Subcutaneous abdominal adipose tissue (tissue), 5 donors: ENCODE results near the gene IL2RA.

ENCODE experiments used
- H3K27ac ChIP-seq: one replicate; pipeline ENCODE4 v1.7.0; 2013; ENCODE audit warnings: low read depth, mild to moderate bottlenecking, inconsistent platforms, low read length, moderate library complexity
- H3K27me3 ChIP-seq, 5 donors: one replicate each; pipeline ENCODE4 v1.7.0; 2013; ENCODE audit warnings: low read length in 5 of 5, inconsistent platforms in 1 of 5; ENCODE audit not compliant: control insufficient read depth in 5 of 5, insufficient read depth in 4 of 5
- H3K36me3 ChIP-seq, 5 donors: one replicate each; pipeline ENCODE4 v1.7.0; 2013; ENCODE audit warnings: low read length in 5 of 5; ENCODE audit not compliant: control insufficient read depth in 5 of 5, insufficient read depth in 5 of 5
- H3K4me1 ChIP-seq, 5 donors: one replicate each; pipeline ENCODE4 v1.7.0; 2013; ENCODE audit warnings: low read length in 5 of 5, mild to moderate bottlenecking in 3 of 5, moderate library complexity in 1 of 5; ENCODE audit not compliant: control insufficient read depth in 5 of 5, insufficient read depth in 5 of 5
- H3K4me3 ChIP-seq, 5 donors: one replicate each; pipeline ENCODE4 v1.7.0; 2013; ENCODE audit warnings: low read length in 5 of 5, low read depth in 1 of 5
- H3K9ac ChIP-seq, 5 donors: one replicate each; pipeline ENCODE4 v1.7.0; 2013; ENCODE audit warnings: low read length in 5 of 5, mild to moderate bottlenecking in 4 of 5, moderate library complexity in 3 of 5
- H3K9me3 ChIP-seq, 5 donors: one replicate each; pipeline ENCODE4 v1.7.0; 2013; ENCODE audit warnings: low read length in 5 of 5; ENCODE audit not compliant: control insufficient read depth in 5 of 5
- donor health status: healthy.
- donor health status: healthy.
- donor health status: healthy.
- donor health status: healthy.
- donor health status: healthy.

Gene IL2RA

DNA sequence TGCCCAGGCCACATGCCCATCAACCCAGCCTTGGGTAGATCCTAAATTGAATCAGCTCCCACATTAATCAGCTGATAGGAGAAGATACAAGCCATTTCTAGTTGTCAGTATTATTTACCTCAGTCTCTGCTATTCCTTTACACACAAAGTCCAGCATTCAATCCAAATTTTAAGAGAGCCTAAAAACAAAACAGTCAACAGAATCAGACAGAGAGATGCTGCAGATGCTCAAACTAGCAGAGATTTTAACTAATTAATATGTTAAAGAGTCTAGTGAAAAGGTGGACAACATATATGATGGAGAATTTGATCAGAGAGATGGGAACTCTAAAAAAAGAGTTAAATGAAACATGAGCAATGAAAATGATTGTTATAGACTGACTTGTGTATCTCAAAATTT is 70.5 kb downstream of the IL2RA start:
- H3K9ac ChIP-seq: no peak overlapping the region
- H3K4me3 ChIP-seq: no peak overlapping the region
- peaks cover 0 to 7% (median 5%) of the 10 kb centered on the region in 5 donors for H3K4me1 ChIP-seq
- H3K27ac ChIP-seq: no peak overlapping the region
- H3K27me3 ChIP-seq: no peaks in the 10 kb centered on the region
- peaks cover 0 to 3% (median 0%) of the 10 kb centered on the region in 5 donors for H3K36me3 ChIP-seq
- H3K9me3 ChIP-seq: peaks cover 6 to 15% (median 11%) of the 10 kb centered on the region in 5 donors

DNA sequence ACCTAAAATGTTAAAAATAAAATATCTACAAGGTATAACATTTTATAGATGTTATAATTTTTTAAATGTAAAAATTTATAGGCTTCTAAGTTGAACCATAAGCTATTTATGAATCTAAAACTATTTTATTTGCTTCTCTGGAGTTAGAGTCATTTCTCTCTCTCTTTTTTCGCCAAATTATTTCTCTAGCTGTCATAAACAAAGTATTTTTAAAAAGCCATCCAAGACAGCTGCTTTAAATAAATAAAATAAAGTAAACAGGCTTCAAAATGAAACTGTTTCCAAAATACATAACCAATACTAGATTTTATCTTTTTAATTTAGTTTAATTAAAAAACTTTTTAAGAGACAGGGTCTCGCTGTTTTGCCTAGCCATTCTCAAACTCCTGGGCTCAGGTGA is 72.4 kb downstream of the IL2RA start:
- Histone ChIP-seq H3K9me3 (peaks cover 6 to 15% (median 11%) of the 10 kb centered on the region in 5 donors), H3K27me3 (no peaks in the 10 kb centered on the region), H3K36me3 (peaks cover 0 to 3% (median 0%) of the 10 kb centered on the region in 5 donors), H3K27ac (no peak overlapping the region), H3K9ac (no peak overlapping the region), H3K4me3 (no peak overlapping the region), H3K4me1 (peaks cover 0 to 15% (median 8%) of the 10 kb centered on the region in 5 donors)

DNA sequence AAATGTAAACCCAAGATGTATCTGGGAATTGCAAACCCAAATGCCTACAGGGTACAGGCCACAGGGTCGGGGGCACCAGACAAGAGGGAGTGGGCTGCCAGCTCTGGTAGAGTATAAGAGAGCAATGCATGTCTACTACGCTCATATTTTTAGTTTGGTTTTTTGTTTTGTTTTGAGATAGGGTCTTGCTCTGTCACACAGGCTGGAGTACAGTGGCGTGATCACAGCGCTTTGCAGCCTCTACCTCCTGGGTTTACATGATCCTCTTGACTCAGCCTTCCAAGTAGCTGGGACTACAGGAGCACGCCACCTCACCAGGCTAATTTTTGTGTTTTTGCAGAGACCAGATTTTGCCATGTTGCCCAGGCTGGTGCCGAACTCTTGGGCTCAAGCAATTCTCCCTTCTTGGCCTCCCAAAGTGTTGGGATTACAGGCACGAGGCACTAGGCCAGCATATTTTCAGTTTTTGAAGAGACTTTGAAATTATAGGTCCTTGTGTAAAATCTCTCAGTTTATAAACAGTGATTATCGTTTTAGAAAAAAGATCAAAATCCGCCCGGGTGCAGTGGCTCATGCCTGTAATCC is 73.7 kb downstream of the IL2RA start:
- Histone ChIP-seq H3K27me3 (no peaks in the 10 kb centered on the region), H3K4me1 (peaks cover 0 to 15% (median 8%) of the 10 kb centered on the region in 5 donors), H3K9me3 (peaks cover 6 to 15% (median 11%) of the 10 kb centered on the region in 5 donors), H3K9ac (no peak overlapping the region), H3K27ac (no peak overlapping the region), H3K36me3 (peaks cover 0 to 3% (median 0%) of the 10 kb centered on the region in 5 donors), H3K4me3 (no peak overlapping the region)

- peaks cover 0 to 15% (median 8%) of the 10 kb centered on the region in 5 donors for H3K4me1 ChIP-seq
- no peak overlapping the region for H3K27ac ChIP-seq
- peaks cover 0 to 3% (median 0%) of the 10 kb centered on the region in 5 donors for H3K36me3 ChIP-seq
- H3K4me3 ChIP-seq: no peak overlapping the region
- peaks cover 6 to 15% (median 11%) of the 10 kb centered on the region in 5 donors for H3K9me3 ChIP-seq
- H3K9ac ChIP-seq: no peak overlapping the region
- no peaks in the 10 kb centered on the region for H3K27me3 ChIP-seq
Measured at GRCh38 chr10:5987747-5988146, 74.4 kb downstream of the IL2RA start.

DNA sequence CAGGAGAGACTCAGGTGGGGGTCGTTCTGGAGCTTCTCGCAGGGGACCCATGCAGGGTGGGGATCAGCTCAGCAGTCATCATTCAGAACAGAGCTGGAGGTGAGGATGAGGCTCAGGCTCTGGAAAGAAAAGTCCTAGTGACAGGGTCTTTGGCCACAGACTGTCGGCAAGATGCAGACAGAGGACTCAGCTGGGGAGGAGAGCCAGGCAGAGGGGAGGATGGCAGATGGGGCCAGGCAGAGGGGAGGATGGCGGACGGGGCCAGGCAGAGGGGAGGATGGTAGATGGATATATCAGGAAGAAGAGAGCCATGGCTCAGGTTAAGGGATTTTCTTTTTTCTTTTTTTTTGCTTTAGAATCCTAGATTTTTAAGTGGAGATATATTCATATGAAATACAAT is 77.1 kb downstream of the IL2RA start:
- H3K4me1 ChIP-seq: peaks cover 0 to 15% (median 8%) of the 10 kb centered on the region in 5 donors
- H3K9me3 ChIP-seq: no peaks in the 10 kb centered on the region
- H3K4me3 ChIP-seq: no peak overlapping the region
- no peak overlapping the region for H3K27ac ChIP-seq
- no peaks in the 10 kb centered on the region for H3K36me3 ChIP-seq
- H3K27me3 ChIP-seq: no peaks in the 10 kb centered on the region
- no peak overlapping the region for H3K9ac ChIP-seq

- Histone ChIP-seq H3K9me3 (no peaks in the 10 kb centered on the region), H3K4me3 (no peak overlapping the region), H3K36me3 (no peaks in the 10 kb centered on the region), H3K9ac (no peak overlapping the region), H3K27ac (no peak overlapping the region), H3K27me3 (no peaks in the 10 kb centered on the region), H3K4me1 (peaks cover 0 to 15% (median 8%) of the 10 kb centered on the region in 5 donors)
Measured at GRCh38 chr10:5983774-5984173, 78.4 kb downstream of the IL2RA start.

DNA sequence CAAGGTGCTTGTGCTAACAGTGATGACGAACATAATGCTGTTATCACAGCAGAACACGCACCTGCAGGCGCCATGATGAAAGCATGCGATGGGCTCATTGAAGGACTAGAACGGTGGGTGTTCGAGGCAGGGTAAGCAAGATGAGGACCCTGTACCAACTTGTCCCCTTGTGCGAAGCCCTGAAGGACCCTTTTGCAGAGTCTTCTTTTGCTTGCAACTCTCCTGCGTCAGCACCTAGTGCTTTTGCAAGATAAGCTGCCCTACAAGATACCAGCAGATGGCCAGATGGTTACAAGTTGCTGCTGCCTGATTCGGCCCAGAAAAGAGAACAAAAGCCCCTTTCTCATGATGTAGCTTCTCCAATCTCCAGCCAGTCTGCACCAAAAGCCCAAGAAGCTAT is 80.6 kb downstream of the IL2RA start:
- Histone ChIP-seq H3K4me1 (peaks cover 0 to 24% (median 16%) of the 10 kb centered on the region in 5 donors), H3K4me3 (no peak overlapping the region), H3K9ac (no peak overlapping the region), H3K27me3 (no peaks in the 10 kb centered on the region), H3K27ac (no peak overlapping the region), H3K9me3 (no peaks in the 10 kb centered on the region), H3K36me3 (no peaks in the 10 kb centered on the region)

GRCh38 chr10:5978230-5978489 is 84.0 kb downstream of the IL2RA start:
- peak overlapping the region; percentile 88 for H3K27ac ChIP-seq
- H3K9me3 ChIP-seq: no peaks in the 10 kb centered on the region
- H3K27me3 ChIP-seq: no peaks in the 10 kb centered on the region
- H3K4me1 ChIP-seq: peaks cover 0 to 29% (median 25%) of the 10 kb centered on the region in 5 donors
- no peaks in the 10 kb centered on the region for H3K36me3 ChIP-seq
- H3K4me3 ChIP-seq: peak overlapping the region; percentile 75 to 99 (median 92)
- H3K9ac ChIP-seq: peak overlapping the region; percentile 41 to 93 (median 52)

GRCh38 chr10:5977471-5978229 is 84.5 kb downstream of the IL2RA start, which contains the start of gene IL15RA:
Gene IL15RA (minus strand): TSS chr10:5977543. CDS start chr10:5977492, 51 bp downstream.
- Histone ChIP-seq H3K27ac (peak within 1 kb of the TSS; percentile 88), H3K9me3 (no peaks in the 10 kb centered on the region), H3K9ac (peak within 1 kb of the TSS; percentile 66 to 93 (median 81)), H3K27me3 (no peaks in the 10 kb centered on the region), H3K36me3 (no peaks in the 10 kb centered on the region), H3K4me1 (peaks cover 0 to 29% (median 27%) of the 10 kb centered on the region in 5 donors), H3K4me3 (peak within 1 kb of the TSS; percentile 75 to 99 (median 92))
